LHCN-M2 (cell line): ENCODE results near the gene FFAR3. TPM values are rescaled to one million over a fixed set of nuclear protein-coding genes. Genes with fewer than 3 reads are reported as not detected.
"Not testable (repeated sequence)": the region's sequence is repeated elsewhere in the genome, so short reads cannot be mapped to it uniquely, and the experiment has no call there.

Experiments
- DNase-seq: peaks from one replicate; pipeline ENCODE4 v3.0.0-alpha.2; 2012; ENCODE audit warnings: low read depth
- total RNA-seq: library from RNA; depleted of rRNA; stranded (reverse); fragments of >200 nt; gene quantifications from 2 replicates; pipeline ENCODE4 v1.2.3, GENCODE V29; 2014

FFAR3 gene
- total RNA-seq, 1 experiment from 2014 or later: not detected

DNA sequence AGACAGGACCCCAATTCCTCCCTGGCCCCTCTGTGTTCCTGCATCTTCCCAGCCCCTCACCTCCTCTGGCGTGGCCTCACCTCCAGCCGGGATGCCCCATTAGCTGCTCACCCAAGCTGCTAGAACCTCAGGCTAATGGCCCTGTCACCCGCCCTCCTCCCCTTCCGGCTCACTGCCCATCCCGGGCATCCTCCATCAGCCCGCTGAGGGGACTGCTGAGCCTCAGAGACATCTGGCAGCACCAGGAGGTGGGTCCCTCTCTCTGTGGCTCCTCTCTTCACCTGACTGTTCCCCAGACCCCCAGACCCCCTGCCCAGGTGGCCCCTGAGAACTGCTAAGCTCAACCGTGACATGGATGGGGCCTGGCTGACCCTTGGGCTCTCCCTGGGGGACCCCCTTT lies 7.7 kb upstream of the FFAR3 start:
- DNase-seq: no peak

GRCh38 chr19:35351411-35352176 lies 6.7 kb upstream of the FFAR3 start:
- DNase-seq: no peak

GRCh38 chr19:35352177-35352447 lies 6.1 kb upstream of the FFAR3 start:
- no peak for DNase-seq

- peak; percentile 49 for DNase-seq
Observed at GRCh38 chr19:35352448-35353304, 5.6 kb upstream of the FFAR3 start.

DNA sequence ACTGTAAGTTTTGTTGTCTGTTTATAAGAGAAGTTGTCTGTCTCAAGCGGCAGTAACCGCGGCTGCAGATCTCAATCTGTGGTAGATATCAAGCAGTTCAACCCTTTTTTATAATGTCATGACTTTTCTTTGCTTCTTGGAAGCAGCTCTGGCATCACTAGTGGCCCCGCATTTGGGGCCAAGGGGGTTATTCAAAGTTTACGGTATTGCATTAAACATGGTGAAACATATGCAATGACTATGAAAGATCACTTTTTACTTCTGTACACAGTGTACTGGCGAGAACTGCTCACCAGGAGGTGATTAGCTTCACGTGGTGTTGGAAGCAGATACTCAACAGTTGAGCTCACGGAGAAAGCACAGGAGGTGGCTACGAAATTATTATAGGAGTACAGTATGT lies 4.6 kb upstream of the FFAR3 start:
- DNase-seq: no peak

DNA sequence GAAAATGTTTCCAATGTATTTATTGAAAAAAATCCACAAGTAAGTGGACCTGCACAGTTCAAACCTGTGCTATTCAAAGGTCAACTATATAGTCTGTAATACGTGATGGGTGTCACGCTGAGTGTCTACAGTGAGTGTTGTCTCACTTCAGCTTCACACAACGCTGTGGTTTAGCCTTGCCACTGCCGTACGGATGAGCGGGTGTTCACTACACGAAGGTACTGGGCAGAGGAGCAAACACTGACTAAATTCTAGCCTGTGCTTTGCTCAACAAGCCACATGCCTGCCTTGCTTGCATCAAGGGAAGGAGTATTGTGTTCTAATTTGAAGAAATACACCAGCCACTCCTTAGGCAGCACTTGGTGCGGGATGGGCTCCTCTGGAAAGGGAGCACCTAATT lies 3.4 kb upstream of the FFAR3 start:
- DNase-seq: no peak

DNA sequence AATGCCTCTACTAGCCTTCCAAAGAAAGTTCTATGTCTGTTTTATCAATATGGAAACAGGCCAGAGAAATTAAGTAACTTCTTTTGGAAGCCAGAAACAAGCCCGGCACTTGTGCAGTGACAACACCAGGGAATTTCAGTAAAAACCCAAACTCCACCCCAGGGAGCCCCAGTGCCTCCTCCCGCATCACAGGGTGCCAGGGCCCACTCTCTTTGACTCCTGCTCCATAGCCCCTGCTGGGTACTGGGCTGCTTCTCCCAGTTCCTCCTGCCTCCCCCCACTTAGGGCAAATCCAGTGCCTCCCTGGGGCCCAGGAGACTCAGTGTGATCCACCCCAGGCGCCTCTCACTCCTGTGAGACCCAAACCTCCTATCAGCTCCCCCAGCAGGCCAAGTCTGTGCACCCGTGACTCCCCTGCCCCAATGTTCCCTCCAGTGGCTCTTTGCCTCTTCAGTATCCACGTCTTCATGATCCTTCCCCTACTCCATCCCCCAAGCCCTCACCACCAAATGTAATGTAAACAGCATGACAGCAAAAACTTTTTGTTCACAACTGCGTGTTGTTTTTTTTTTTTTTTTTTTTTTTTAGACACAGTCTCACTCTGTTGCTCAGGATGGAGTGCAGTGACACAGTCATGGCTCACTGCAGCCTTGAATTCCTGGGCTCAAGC lies 2.3 kb upstream of the FFAR3 start:
- DNase-seq: no peak

- not testable (repeated sequence) for DNase-seq
Observed at GRCh38 chr19:35358834-35359233, 574 bp downstream of the FFAR3 start.

- DNase-seq: not testable (repeated sequence)
Observed at GRCh38 chr19:35359395-35359794, 1.1 kb downstream of the FFAR3 start.

GRCh38 chr19:35360081-35360480 lies 1.8 kb downstream of the FFAR3 start:
- DNase-seq: not testable (repeated sequence)

DNA sequence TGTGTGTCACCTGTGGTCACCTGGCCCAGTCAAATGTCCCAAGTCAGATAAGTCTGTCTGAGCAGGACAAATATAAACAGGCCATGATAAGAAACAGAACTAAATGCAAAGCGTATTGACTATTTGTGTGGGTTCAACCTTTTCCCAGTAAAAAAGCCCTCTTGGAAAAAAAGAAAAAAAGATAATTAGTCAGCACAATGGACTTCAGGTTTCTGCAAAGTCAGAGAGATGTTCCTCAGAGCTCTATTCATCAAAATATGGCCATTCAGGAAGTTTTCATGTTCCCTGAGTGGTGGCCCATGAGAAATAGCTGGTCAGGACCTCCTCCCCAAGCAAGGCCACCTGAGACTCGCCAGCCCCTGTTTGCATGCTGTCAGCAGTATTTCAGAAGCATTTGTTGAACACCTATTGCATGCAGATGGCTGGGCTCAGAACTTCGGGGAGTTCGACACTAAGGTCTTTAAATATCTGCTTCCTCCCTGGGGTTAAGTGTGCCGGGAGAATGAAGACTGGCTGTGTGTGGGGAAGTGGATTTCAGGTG lies 2.7 kb downstream of the FFAR3 start:
- no peak for DNase-seq

DNA sequence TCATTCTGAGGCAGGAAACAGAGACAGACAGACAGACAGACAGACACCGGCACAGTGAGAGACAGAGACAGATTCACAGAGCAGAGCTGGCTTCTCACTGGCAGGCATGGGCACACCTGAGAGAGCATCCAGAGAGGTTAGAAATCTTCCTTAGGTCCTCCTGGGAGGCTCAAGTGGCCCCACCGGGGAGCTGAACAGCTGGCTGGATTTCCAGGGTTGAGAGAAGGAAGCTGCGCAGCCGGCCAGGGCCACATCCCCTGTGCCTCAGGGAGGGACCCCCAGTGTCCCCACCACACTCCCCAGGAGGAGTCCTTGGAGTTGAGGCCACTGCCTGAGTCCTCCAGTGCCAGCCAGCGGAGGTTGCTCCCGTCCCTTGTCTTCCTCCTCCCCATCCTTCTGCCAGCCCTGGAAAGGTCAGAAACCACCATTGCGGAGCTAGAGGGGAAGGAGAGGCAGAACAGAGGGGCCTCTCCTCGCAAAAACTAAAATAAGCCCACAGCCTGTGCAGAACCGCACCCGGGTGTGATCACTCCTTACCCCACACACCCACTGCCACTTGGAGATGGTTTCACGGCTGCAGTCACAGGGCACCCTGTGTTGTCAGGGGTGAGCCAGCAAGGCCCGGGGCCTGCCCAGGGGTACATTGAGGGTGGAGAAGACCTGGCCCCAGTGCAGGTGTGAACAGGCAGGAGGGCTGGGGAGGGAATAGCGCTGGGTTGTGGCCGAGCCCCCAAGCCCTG lies 4.2 kb downstream of the FFAR3 start:
- no peak for DNase-seq

GRCh38 chr19:35363001-35363590 lies 4.8 kb downstream of the FFAR3 start:
- no peak for DNase-seq

DNA sequence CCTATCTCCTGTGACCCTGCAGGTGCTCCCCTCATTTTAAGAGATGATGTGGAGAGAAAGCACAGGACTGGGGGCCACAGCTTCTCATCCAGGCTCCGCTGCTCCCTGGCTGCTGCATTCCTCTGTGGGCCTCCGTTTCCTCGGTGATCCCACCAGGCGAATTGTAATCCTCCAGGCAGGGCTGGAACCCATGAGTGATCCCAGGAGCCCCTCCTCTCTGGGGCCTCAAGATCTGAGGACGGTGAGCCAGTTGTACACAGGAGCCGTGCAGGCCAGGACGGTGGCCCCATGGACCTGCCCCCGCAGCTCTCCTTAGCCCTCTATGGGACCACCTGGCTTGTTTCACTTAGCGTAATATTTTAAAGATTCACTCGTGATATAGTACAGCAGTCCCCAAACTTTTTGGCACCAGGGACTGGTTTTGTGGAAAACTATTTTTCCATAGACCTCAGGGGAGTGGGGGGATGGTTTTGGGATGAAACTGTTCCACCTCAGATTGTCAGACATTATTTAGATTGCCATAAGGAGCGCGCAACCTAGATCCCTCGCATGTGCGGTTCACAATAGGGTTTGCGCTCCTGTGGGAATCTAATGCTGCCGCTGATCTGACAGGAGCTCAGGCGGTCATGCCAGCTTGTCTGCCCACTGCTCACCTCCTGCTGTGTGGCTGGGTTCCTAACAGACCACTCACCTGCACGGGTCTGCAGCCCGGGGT lies 5.6 kb downstream of the FFAR3 start:
- DNase-seq: no peak

DNA sequence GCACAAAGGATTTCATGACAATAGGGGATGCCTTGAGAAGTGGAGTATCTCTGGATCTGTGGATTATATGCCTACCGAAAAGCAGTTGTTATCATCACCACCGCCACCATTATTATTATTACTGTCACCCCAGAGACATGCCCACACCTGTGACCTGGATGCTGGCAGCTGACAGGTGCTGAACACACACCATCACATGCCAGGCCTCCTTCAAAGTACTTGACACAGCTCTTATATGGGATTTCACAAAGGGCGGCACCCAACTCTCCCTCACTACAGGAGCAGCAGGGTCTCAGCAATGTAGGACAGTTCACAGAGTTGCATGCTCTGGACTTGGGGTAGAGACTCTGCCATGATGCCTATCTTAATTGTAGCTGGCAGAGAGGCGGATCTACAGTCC lies 7.0 kb downstream of the FFAR3 start:
- no peak for DNase-seq

GRCh38 chr19:35368378-35368777 lies 10.1 kb downstream of the FFAR3 start:
- no peak for DNase-seq

- DNase-seq: no peak
Observed at GRCh38 chr19:35369522-35369921, 11.3 kb downstream of the FFAR3 start.

GRCh38 chr19:35370722-35371121 lies 12.5 kb downstream of the FFAR3 start, which contains the start of gene GPR42:
Gene GPR42 (plus strand): TSS chr19:35371068. CDS start chr19:35371360, 292 bp downstream.
- no peak for DNase-seq

GRCh38 chr19:35373492-35373891 lies 15.2 kb downstream of the FFAR3 start:
- no peak for DNase-seq

GRCh38 chr19:35374031-35374430 lies 15.8 kb downstream of the FFAR3 start:
- not testable (repeated sequence) for DNase-seq
